HepG2 (cell line): ENCODE measurements around the gene RBM5. TPM values are rescaled to one million over a fixed set of nuclear protein-coding genes. Genes with fewer than 3 reads are reported as not detected.

Source experiments
- HMG20A ChIP-seq: IDR thresholded peaks from 2 replicates; pipeline ENCODE4 v1.6.1; 2016; ENCODE audit warnings: borderline replicate concordance
- LCORL ChIP-seq, 2 experiments: fragments of 450-650 bp in 1 of 2; sonication (generic) in 1 of 2; formaldehyde crosslinking in 1 of 2; IDR thresholded peaks; 2 replicates each; pipeline versions ENCODE4 v1.5.0 to v1.6.1; 2017 to 2020; ENCODE audit warnings: antibody characterized with exemption in 1 of 2, missing genetic modification reagents in 1 of 2
- MED1 ChIP-seq: sonication (generic); formaldehyde crosslinking; IDR thresholded peaks from 2 replicates; pipeline ENCODE4 v1.4.0; 2020; ENCODE audit warnings: missing genetic modification reagents
- MIXL1 ChIP-seq: IDR thresholded peaks from 2 replicates; pipeline ENCODE4 v1.6.1; 2016
- NR2F6 ChIP-seq, 2 experiments: IDR thresholded peaks; 2 replicates each; pipeline ENCODE4 v1.6.1; 2016; ENCODE audit warnings: antibody characterized with exemption in 1 of 2, mild to moderate bottlenecking in 1 of 2
- RELA ChIP-seq: sonication (generic); formaldehyde crosslinking; IDR thresholded peaks from 2 replicates; pipeline ENCODE4 v1.4.0; 2020; ENCODE audit warnings: missing genetic modification reagents
- RXRA ChIP-seq: sonication (generic); formaldehyde crosslinking; IDR thresholded peaks from 2 replicates; pipeline ENCODE4 v1.5.1; 2020; ENCODE audit warnings: missing genetic modification reagents
- RXRB ChIP-seq: IDR thresholded peaks from 2 replicates; pipeline ENCODE4 v1.6.1; 2016; ENCODE audit warnings: borderline replicate concordance, missing genetic modification reagents, missing compliant biosample characterization
- SMARCE1 ChIP-seq: fragments of 450-650 bp; IDR thresholded peaks from 2 replicates; pipeline ENCODE4 v1.6.1; 2017; ENCODE audit warnings: borderline replicate concordance
- ZNF263 ChIP-seq: sonication (generic); formaldehyde crosslinking; IDR thresholded peaks from 2 replicates; pipeline ENCODE4 v1.4.0; 2020; ENCODE audit warnings: missing genetic modification reagents
- ZNF570 ChIP-seq: sonication (generic); formaldehyde crosslinking; IDR thresholded peaks from 2 replicates; pipeline ENCODE4 v1.4.0; 2020; ENCODE audit warnings: mild to moderate bottlenecking, missing genetic modification reagents, borderline replicate concordance
- ZNF788 ChIP-seq: sonication (generic); formaldehyde crosslinking; IDR thresholded peaks from 2 replicates; pipeline ENCODE4 v1.5.0; 2020; ENCODE audit warnings: mild to moderate bottlenecking, missing genetic modification reagents, borderline replicate concordance
- polyA plus RNA-seq, 8 experiments: library from polyadenylated mRNA; depleted of rRNA in 3 of 8; stranded (reverse) in 7 of 8; unstranded in 1 of 8; fragments of >200 nt; fragmentation: Illumina TruSeq in 4 of 8; extraction: Trizol in 4 of 8; gene quantifications; 2 replicates each; pipeline versions ENCODE4 v1.2.1 to v1.2.3, GENCODE V29; 2011 to 2016; ENCODE audit warnings: low read depth in 4 of 8, missing spikeins in 1 of 8, mixed read lengths in 1 of 8; ENCODE audit not compliant: insufficient read depth in 1 of 8
- total RNA-seq, 5 experiments: library from RNA; depleted of rRNA; stranded (reverse); fragments of >200 nt; fragmentation: Illumina TruSeq; extraction: Trizol; gene quantifications; 2 replicates each; pipeline ENCODE4 v1.2.3, GENCODE V29; 2016; ENCODE audit warnings: low read depth in 1 of 5
- TF ChIP-seq, protein P1 (sequence below): sonication (generic); formaldehyde crosslinking; conservative IDR thresholded peaks from 2 replicates; pipeline ENCODE4 v1.4.0; 2020; ENCODE audit warnings: mild to moderate bottlenecking, missing genetic modification reagents, moderate library complexity
- TF ChIP-seq, protein P2 (sequence below): sonication (generic); formaldehyde crosslinking; IDR thresholded peaks from 2 replicates; pipeline ENCODE4 v1.8.0; 2022; ENCODE audit warnings: missing genetic modification reagents, mild to moderate bottlenecking, moderate library complexity, borderline replicate concordance
- TF ChIP-seq, protein P3 (sequence below): sonication (generic); formaldehyde crosslinking; IDR thresholded peaks from 2 replicates; pipeline ENCODE4 v1.5.0; 2020; ENCODE audit warnings: mild to moderate bottlenecking, missing genetic modification reagents, borderline replicate concordance

The RBM5 gene
- total and polyA plus RNA-seq, 2 of the 13 experiments (the other 11 are each of a cell fraction or from before 2014, with no cell fraction given): 106 to 204 TPM

DNA sequence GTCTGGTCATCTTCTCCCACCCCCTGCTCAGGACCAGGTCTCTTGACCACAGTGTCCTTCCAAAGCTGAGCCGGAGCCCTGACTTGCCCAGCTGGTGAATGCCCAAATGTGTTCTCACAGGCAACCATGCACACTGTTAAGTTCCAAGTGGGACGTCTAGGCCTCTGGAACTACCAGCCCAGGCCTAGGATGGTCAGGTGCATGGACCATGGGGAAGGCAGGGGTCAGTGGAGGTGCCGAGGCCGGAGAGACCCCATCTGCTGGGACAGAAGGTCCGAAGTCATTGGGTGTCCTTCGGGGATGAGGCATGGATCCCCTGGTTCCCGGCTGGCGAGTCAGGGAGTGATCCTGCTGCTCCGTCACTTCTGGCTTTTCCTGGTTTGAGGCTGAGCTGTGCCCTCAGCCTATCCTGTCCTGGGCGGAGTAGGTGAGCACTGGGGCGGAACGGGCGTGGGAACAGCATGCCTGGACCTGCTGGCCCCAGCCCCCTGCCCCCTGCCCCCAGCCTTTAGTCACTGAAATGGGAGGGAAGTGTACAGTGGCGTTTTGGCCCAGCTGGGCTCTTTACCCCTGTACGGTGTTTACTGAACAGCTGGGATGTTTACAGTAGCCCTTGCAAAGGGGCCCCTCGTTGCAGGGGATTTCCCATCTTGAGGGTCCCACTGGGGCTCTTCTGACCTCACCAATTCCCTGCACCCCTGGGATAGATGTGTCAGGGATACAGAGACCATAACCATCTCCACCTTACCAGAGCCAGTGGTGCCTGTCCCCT, 78.5 kb downstream of the RBM5 start (continued):
- TF ChIP-seq, protein P1, sequence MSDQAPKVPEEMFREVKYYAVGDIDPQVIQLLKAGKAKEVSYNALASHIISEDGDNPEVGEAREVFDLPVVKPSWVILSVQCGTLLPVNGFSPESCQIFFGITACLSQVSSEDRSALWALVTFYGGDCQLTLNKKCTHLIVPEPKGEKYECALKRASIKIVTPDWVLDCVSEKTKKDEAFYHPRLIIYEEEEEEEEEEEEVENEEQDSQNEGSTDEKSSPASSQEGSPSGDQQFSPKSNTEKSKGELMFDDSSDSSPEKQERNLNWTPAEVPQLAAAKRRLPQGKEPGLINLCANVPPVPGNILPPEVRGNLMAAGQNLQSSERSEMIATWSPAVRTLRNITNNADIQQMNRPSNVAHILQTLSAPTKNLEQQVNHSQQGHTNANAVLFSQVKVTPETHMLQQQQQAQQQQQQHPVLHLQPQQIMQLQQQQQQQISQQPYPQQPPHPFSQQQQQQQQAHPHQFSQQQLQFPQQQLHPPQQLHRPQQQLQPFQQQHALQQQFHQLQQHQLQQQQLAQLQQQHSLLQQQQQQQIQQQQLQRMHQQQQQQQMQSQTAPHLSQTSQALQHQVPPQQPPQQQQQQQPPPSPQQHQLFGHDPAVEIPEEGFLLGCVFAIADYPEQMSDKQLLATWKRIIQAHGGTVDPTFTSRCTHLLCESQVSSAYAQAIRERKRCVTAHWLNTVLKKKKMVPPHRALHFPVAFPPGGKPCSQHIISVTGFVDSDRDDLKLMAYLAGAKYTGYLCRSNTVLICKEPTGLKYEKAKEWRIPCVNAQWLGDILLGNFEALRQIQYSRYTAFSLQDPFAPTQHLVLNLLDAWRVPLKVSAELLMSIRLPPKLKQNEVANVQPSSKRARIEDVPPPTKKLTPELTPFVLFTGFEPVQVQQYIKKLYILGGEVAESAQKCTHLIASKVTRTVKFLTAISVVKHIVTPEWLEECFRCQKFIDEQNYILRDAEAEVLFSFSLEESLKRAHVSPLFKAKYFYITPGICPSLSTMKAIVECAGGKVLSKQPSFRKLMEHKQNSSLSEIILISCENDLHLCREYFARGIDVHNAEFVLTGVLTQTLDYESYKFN (CRISPR knock-in tag): peak; percentile 82
- TF ChIP-seq ZNF263 (CRISPR knock-in tag) (peak; percentile 74), NR2F6 (IDR thresholded peaks at IDR 0.05) (peak; percentile 44), NR2F6 (CRISPR knock-in tag; IDR thresholded peaks at IDR 0.05) (peak; percentile 72), RXRB (CRISPR knock-in tag) (peak; percentile 41; the same call in 1 of the 2 replicates), ZNF788 (CRISPR knock-in tag) (peak; percentile 69; the same call in 1 of the 2 replicates), SMARCE1 (no peak), RXRA (CRISPR knock-in tag) (peak; percentile 44; the same call in 1 of the 2 replicates), MED1 (CRISPR knock-in tag) (peak; percentile 30; the same call in 1 of the 2 replicates), RELA (CRISPR knock-in tag) (peak; percentile 97), ZNF570 (CRISPR knock-in tag) (no peak), MIXL1 (CRISPR knock-in tag) (0 out of 2 replicates have a peak, but pooled peaks have one; percentile 22), LCORL (IDR thresholded peaks at IDR 0.05) (no peak), LCORL (CRISPR knock-in tag; IDR thresholded peaks at IDR 0.05) (peak; percentile 95), HMG20A (no peak)
- TF ChIP-seq, protein P2, sequence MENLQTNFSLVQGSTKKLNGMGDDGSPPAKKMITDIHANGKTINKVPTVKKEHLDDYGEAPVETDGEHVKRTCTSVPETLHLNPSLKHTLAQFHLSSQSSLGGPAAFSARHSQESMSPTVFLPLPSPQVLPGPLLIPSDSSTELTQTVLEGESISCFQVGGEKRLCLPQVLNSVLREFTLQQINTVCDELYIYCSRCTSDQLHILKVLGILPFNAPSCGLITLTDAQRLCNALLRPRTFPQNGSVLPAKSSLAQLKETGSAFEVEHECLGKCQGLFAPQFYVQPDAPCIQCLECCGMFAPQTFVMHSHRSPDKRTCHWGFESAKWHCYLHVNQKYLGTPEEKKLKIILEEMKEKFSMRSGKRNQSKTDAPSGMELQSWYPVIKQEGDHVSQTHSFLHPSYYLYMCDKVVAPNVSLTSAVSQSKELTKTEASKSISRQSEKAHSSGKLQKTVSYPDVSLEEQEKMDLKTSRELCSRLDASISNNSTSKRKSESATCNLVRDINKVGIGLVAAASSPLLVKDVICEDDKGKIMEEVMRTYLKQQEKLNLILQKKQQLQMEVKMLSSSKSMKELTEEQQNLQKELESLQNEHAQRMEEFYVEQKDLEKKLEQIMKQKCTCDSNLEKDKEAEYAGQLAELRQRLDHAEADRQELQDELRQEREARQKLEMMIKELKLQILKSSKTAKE (CRISPR knock-in tag): 0 out of 2 replicates have a peak, but pooled peaks have one; percentile 55
- TF ChIP-seq, protein P3, sequence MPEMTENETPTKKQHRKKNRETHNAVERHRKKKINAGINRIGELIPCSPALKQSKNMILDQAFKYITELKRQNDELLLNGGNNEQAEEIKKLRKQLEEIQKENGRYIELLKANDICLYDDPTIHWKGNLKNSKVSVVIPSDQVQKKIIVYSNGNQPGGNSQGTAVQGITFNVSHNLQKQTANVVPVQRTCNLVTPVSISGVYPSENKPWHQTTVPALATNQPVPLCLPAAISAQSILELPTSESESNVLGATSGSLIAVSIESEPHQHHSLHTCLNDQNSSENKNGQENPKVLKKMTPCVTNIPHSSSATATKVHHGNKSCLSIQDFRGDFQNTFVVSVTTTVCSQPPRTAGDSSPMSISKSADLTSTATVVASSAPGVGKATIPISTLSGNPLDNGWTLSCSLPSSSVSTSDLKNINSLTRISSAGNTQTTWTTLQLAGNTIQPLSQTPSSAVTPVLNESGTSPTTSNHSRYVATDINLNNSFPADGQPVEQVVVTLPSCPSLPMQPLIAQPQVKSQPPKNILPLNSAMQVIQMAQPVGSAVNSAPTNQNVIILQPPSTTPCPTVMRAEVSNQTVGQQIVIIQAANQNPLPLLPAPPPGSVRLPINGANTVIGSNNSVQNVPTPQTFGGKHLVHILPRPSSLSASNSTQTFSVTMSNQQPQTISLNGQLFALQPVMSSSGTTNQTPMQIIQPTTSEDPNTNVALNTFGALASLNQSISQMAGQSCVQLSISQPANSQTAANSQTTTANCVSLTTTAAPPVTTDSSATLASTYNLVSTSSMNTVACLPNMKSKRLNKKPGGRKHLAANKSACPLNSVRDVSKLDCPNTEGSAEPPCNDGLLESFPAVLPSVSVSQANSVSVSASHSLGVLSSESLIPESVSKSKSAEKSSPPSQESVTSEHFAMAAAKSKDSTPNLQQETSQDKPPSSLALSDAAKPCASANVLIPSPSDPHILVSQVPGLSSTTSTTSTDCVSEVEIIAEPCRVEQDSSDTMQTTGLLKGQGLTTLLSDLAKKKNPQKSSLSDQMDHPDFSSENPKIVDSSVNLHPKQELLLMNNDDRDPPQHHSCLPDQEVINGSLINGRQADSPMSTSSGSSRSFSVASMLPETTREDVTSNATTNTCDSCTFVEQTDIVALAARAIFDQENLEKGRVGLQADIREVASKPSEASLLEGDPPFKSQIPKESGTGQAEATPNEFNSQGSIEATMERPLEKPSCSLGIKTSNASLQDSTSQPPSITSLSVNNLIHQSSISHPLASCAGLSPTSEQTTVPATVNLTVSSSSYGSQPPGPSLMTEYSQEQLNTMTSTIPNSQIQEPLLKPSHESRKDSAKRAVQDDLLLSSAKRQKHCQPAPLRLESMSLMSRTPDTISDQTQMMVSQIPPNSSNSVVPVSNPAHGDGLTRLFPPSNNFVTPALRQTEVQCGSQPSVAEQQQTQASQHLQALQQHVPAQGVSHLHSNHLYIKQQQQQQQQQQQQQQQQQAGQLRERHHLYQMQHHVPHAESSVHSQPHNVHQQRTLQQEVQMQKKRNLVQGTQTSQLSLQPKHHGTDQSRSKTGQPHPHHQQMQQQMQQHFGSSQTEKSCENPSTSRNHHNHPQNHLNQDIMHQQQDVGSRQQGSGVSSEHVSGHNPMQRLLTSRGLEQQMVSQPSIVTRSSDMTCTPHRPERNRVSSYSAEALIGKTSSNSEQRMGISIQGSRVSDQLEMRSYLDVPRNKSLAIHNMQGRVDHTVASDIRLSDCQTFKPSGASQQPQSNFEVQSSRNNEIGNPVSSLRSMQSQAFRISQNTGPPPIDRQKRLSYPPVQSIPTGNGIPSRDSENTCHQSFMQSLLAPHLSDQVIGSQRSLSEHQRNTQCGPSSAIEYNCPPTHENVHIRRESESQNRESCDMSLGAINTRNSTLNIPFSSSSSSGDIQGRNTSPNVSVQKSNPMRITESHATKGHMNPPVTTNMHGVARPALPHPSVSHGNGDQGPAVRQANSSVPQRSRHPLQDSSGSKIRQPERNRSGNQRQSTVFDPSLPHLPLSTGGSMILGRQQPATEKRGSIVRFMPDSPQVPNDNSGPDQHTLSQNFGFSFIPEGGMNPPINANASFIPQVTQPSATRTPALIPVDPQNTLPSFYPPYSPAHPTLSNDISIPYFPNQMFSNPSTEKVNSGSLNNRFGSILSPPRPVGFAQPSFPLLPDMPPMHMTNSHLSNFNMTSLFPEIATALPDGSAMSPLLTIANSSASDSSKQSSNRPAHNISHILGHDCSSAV (CRISPR knock-in tag): no peak
